Esophagus (tissue), 2 donors: Measurements from ENCODE around the gene KCNMB3. TPM values are rescaled to one million over a fixed set of nuclear protein-coding genes. Genes with fewer than 3 reads are reported as not detected.
"Not testable (repeated sequence)": the region's sequence is repeated elsewhere in the genome, so short reads cannot be mapped to it uniquely, and the experiment has no call there.

ENCODE experiments used
- H3K27ac ChIP-seq, 2 donors: one replicate each; pipeline ENCODE4 v1.5.1; 2013; ENCODE audit warnings: low read depth in 2 of 2, mild to moderate bottlenecking in 2 of 2, inconsistent platforms in 1 of 2, low read length in 1 of 2, moderate library complexity in 1 of 2
- H3K27me3 ChIP-seq, 2 donors: one replicate each; pipeline ENCODE4 v1.6.1; 2013; ENCODE audit warnings: low read length in 2 of 2, control low read depth in 1 of 2, mild to moderate bottlenecking in 1 of 2; ENCODE audit not compliant: insufficient read depth in 2 of 2, control insufficient read depth in 1 of 2
- H3K36me3 ChIP-seq, 2 donors: one replicate each; pipeline ENCODE4 v1.6.1; 2013; ENCODE audit warnings: low read length in 1 of 2; ENCODE audit not compliant: control insufficient read depth in 2 of 2, insufficient read depth in 2 of 2
- H3K4me1 ChIP-seq, 2 donors: one replicate each; pipeline ENCODE4 v1.6.1; 2013; ENCODE audit warnings: low read length in 1 of 2; ENCODE audit not compliant: control insufficient read depth in 2 of 2, insufficient read depth in 2 of 2
- H3K4me3 ChIP-seq, 2 donors: one replicate each; pipeline ENCODE4 v1.5.1; 2013; ENCODE audit warnings: low read length in 2 of 2, mild to moderate bottlenecking in 2 of 2, low read depth in 1 of 2, moderate library complexity in 1 of 2
- H3K9me3 ChIP-seq, 2 donors: one replicate each; pipeline ENCODE4 v1.6.1; 2013; ENCODE audit warnings: mild to moderate bottlenecking in 2 of 2, low read depth in 1 of 2, low read length in 1 of 2, moderate library complexity in 1 of 2; ENCODE audit not compliant: control insufficient read depth in 2 of 2, insufficient read depth in 1 of 2
- WGBS, 2 donors: extraction: QIAGEN DNeasy Blood & Tissue Kit; methylation state at CpG; one replicate each; pipeline ENCODE4 v1.1.7; 2013; 5-methylcytosine and 5-hydroxymethylcytosine counted together
- polyA plus RNA-seq, 2 donors: library from polyadenylated mRNA; stranded (reverse); fragments of 200-250 nt; gene quantifications; one replicate each; pipeline ENCODE4 v1.2.3, GENCODE V29; 2013
- donor health status: healthy with polysubstance abuse.
- donor health status: Bipolar disorder and iron deficiency.

The KCNMB3 gene
- polyA plus RNA-seq, 2 donors, result 0.74 to 1.1 TPM

GRCh38 chr3:179224584-179224983 lies 26.3 kb downstream of the KCNMB3 start:
- Histone ChIP-seq H3K4me3 (no peak overlapping the region), H3K4me1 (no peaks in the 10 kb centered on the region), H3K27me3 (no peaks in the 10 kb centered on the region), H3K36me3 (peaks cover 0 to 2% of the 10 kb centered on the region in 2 donors), H3K9me3 (no peaks in the 10 kb centered on the region), H3K27ac (no peak overlapping the region)
- WGBS, 2 donors, result 90 to 92% methylated on average over 1 of the region's 1 CpG

- H3K27ac ChIP-seq, result no peak overlapping the region
- H3K4me1 ChIP-seq, result no peaks in the 10 kb centered on the region
- no peaks in the 10 kb centered on the region for H3K27me3 ChIP-seq
- H3K9me3 ChIP-seq, result no peaks in the 10 kb centered on the region
- WGBS, 2 donors, result 79 to 81% methylated on average over 2 of the region's 2 CpGs
- H3K4me3 ChIP-seq, result no peak overlapping the region
- peaks cover 0 to 2% of the 10 kb centered on the region in 2 donors for H3K36me3 ChIP-seq
Observed at GRCh38 chr3:179223548-179223947, 27.4 kb downstream of the KCNMB3 start.

GRCh38 chr3:179218213-179218612 lies 32.7 kb downstream of the KCNMB3 start:
- H3K27ac ChIP-seq, H3K36me3 ChIP-seq, H3K9me3 ChIP-seq, H3K4me1 ChIP-seq, H3K4me3 ChIP-seq, H3K27me3 ChIP-seq: not testable (repeated sequence)
- 88 to 92% methylated on average over 1 of the region's 1 CpG for WGBS, 2 donors

- WGBS, 2 donors, result 100% methylated on average over 1 of the region's 1 CpG; no CpG with 5 or more reads in 1 of the 2 donors
- not testable (repeated sequence) for H3K4me3 ChIP-seq, H3K36me3 ChIP-seq
Observed at GRCh38 chr3:179215550-179215949, 35.4 kb downstream of the KCNMB3 start.

GRCh38 chr3:179200790-179201189 lies 50.1 kb downstream of the KCNMB3 start:
- Histone ChIP-seq H3K27ac (no peak overlapping the region), H3K27me3 (no peaks in the 10 kb centered on the region), H3K36me3 (peaks cover 0 to 3% of the 10 kb centered on the region in 2 donors), H3K4me3 (no peak overlapping the region), H3K4me1 (no peaks in the 10 kb centered on the region), H3K9me3 (no peaks in the 10 kb centered on the region)
- 98% methylated on average over 2 of the region's 2 CpGs for WGBS, 2 donors

More at GRCh38 chr3:179215550-179215949, 35.4 kb downstream of the KCNMB3 start:
- not testable (repeated sequence) for H3K27ac ChIP-seq, H3K27me3 ChIP-seq, H3K4me1 ChIP-seq, H3K9me3 ChIP-seq

- WGBS, 2 donors, result 92 to 95% methylated on average over 4 of the region's 4 CpGs
- Histone ChIP-seq H3K9me3 (no peaks in the 10 kb centered on the region), H3K4me1 (no peaks in the 10 kb centered on the region), H3K36me3 (peaks cover 0 to 3% of the 10 kb centered on the region in 2 donors), H3K27me3 (no peaks in the 10 kb centered on the region), H3K27ac (no peak overlapping the region), H3K4me3 (no peak overlapping the region)
Observed at GRCh38 chr3:179196700-179197099, 54.2 kb downstream of the KCNMB3 start.

GRCh38 chr3:179196098-179196497 lies 54.8 kb downstream of the KCNMB3 start:
- Histone ChIP-seq H3K4me1 (no peaks in the 10 kb centered on the region), H3K27me3 (no peaks in the 10 kb centered on the region), H3K4me3 (no peak overlapping the region), H3K36me3 (peaks cover 0 to 3% of the 10 kb centered on the region in 2 donors), H3K27ac (no peak overlapping the region), H3K9me3 (no peaks in the 10 kb centered on the region)
- 28 to 31% methylated on average over 1 of the region's 1 CpG for WGBS, 2 donors

GRCh38 chr3:179194931-179195330 lies 56.0 kb downstream of the KCNMB3 start:
- no peak overlapping the region for H3K4me3 ChIP-seq
- H3K27ac ChIP-seq, result no peak overlapping the region
- 64 to 77% methylated on average over 4 of the region's 4 CpGs for WGBS, 2 donors
- no peaks in the 10 kb centered on the region for H3K9me3 ChIP-seq
- H3K27me3 ChIP-seq, result no peaks in the 10 kb centered on the region
- H3K36me3 ChIP-seq, result no peaks in the 10 kb centered on the region
- no peaks in the 10 kb centered on the region for H3K4me1 ChIP-seq

Other genes starting within 250 kb of the KCNMB3 start
- 1 to 10 TPM; 1.1 to 1.7 TPM for gene ZMAT3, start 179.3 kb downstream of the KCNMB3 start, polyA plus RNA-seq
- 1 to 10 TPM; 3.4 to 5.2 TPM for gene PIK3CA, start 102.8 kb downstream of the KCNMB3 start, polyA plus RNA-seq
- gene ZNF639, start 71.9 kb upstream of the KCNMB3 start, polyA plus RNA-seq, result 10 to 100 TPM in 1 of 2 donors, 1 to 10 TPM in 1; 9.2 to 14.4 TPM
- gene MFN1, start 96.6 kb upstream of the KCNMB3 start, polyA plus RNA-seq, result 10 to 100 TPM; 17.3 to 17.6 TPM
- gene GNB4, start 200.4 kb upstream of the KCNMB3 start, polyA plus RNA-seq, result 1 to 10 TPM; 2.1 to 6.7 TPM